Trophoblast cell (in vitro differentiated cells and primary cell): Measurements from ENCODE around the gene IGF1.
A peak's percentile ranks its signal among the peaks of the same experiment; 100 is the strongest.

ENCODE experiments used
- DNase-seq, 2 donors: peaks; one replicate each; pipeline ENCODE4 v3.0.0-alpha.2; 2016
- H2AFZ ChIP-seq: 2 replicates; pipeline ENCODE4 v1.6.1; 2013; ENCODE audit warnings: low read length, moderate library complexity, mild to moderate bottlenecking; ENCODE audit not compliant: insufficient read depth, poor library complexity
- H2AK5ac ChIP-seq: 2 replicates; pipeline ENCODE4 v1.6.1; 2013; ENCODE audit warnings: mild to moderate bottlenecking, low read length
- H2BK120ac ChIP-seq: 2 replicates; pipeline ENCODE4 v1.6.1; 2013; ENCODE audit warnings: low read length, mild to moderate bottlenecking, moderate library complexity; ENCODE audit not compliant: insufficient read depth, poor library complexity
- H2BK12ac ChIP-seq: 2 replicates; pipeline ENCODE4 v1.6.1; 2013; ENCODE audit warnings: mild to moderate bottlenecking, low read length, moderate library complexity
- H2BK5ac ChIP-seq: 2 replicates; pipeline ENCODE4 v1.6.1; 2013; ENCODE audit warnings: low read length, low read depth, moderate library complexity, mild to moderate bottlenecking; ENCODE audit not compliant: poor library complexity
- H3K14ac ChIP-seq: 2 replicates; pipeline ENCODE4 v1.6.1; 2013; ENCODE audit warnings: mild to moderate bottlenecking, low read length
- H3K18ac ChIP-seq: 2 replicates; pipeline ENCODE4 v1.6.1; 2013; ENCODE audit warnings: mild to moderate bottlenecking, low read length
- H3K23ac ChIP-seq: 2 replicates; pipeline ENCODE4 v1.6.1; 2013; ENCODE audit warnings: low read length
- H3K27ac ChIP-seq: 2 replicates; pipeline ENCODE4 v1.5.1; 2013; ENCODE audit warnings: low read depth, mild to moderate bottlenecking, inconsistent platforms, low read length, moderate library complexity
- H3K27me3 ChIP-seq: 2 replicates; pipeline ENCODE4 v1.6.1; 2013; ENCODE audit warnings: inconsistent platforms, mild to moderate bottlenecking, low read length, moderate library complexity; ENCODE audit not compliant: insufficient read depth
- H3K36me3 ChIP-seq, 2 experiments: 1 replicate in 1 of 2; 2 replicates in 1 of 2; pipeline ENCODE4 v1.6.1; 2013; ENCODE audit warnings: low read length in 2 of 2, mild to moderate bottlenecking in 2 of 2, moderate library complexity in 1 of 2; ENCODE audit not compliant: insufficient read depth in 2 of 2, control insufficient read depth in 1 of 2
- H3K4ac ChIP-seq: 2 replicates; pipeline ENCODE4 v1.6.1; 2013; ENCODE audit warnings: low read depth, mild to moderate bottlenecking, low read length, moderate library complexity
- H3K4me1 ChIP-seq, 2 experiments: 1 replicate in 1 of 2; 2 replicates in 1 of 2; pipeline ENCODE4 v1.6.1; 2013; ENCODE audit warnings: low read length in 2 of 2, mild to moderate bottlenecking in 2 of 2, moderate library complexity in 1 of 2; ENCODE audit not compliant: insufficient read depth in 2 of 2, control insufficient read depth in 1 of 2
- H3K4me2 ChIP-seq: 2 replicates; pipeline ENCODE4 v1.6.1; 2013; ENCODE audit warnings: inconsistent platforms, mild to moderate bottlenecking, low read length, moderate library complexity
- H3K4me3 ChIP-seq: 2 replicates; pipeline ENCODE4 v1.5.1; 2013; ENCODE audit warnings: mild to moderate bottlenecking, low read depth, low read length, inconsistent platforms
- H3K79me1 ChIP-seq: one replicate; pipeline ENCODE4 v1.6.1; 2013; ENCODE audit warnings: low read length
- H3K79me2 ChIP-seq: 2 replicates; pipeline ENCODE4 v1.6.1; 2013; ENCODE audit warnings: low read length, mild to moderate bottlenecking; ENCODE audit not compliant: control insufficient read depth, insufficient read depth, poor library complexity
- H3K9ac ChIP-seq: 2 replicates; pipeline ENCODE4 v1.6.1; 2013; ENCODE audit warnings: mild to moderate bottlenecking, low read length
- H3K9me3 ChIP-seq: 2 replicates; pipeline ENCODE4 v1.6.1; 2013; ENCODE audit warnings: low read depth, mild to moderate bottlenecking, control low read depth, inconsistent platforms, low read length; ENCODE audit not compliant: insufficient read depth
- H4K12ac ChIP-seq: 2 replicates; pipeline ENCODE4 v1.6.1; 2013; ENCODE audit warnings: low read depth, mild to moderate bottlenecking, low read length, moderate library complexity
- H4K8ac ChIP-seq: 2 replicates; pipeline ENCODE4 v1.6.1; 2013; ENCODE audit warnings: low read depth, mild to moderate bottlenecking, low read length, moderate library complexity
- H4K91ac ChIP-seq: one replicate; pipeline ENCODE4 v1.6.1; 2013; ENCODE audit warnings: low read depth, mild to moderate bottlenecking, low read length, moderate library complexity
- WGBS: extraction: QIAGEN DNeasy Blood & Tissue Kit; methylation state at CpG from one replicate; pipeline ENCODE4 v1.1.7; 2013; ENCODE audit warnings: missing lambda C conversion rate; ENCODE audit not compliant: insufficient read length, insufficient coverage; ENCODE audit errors: extremely low coverage; 5-methylcytosine and 5-hydroxymethylcytosine counted together

IGF1 gene

DNA sequence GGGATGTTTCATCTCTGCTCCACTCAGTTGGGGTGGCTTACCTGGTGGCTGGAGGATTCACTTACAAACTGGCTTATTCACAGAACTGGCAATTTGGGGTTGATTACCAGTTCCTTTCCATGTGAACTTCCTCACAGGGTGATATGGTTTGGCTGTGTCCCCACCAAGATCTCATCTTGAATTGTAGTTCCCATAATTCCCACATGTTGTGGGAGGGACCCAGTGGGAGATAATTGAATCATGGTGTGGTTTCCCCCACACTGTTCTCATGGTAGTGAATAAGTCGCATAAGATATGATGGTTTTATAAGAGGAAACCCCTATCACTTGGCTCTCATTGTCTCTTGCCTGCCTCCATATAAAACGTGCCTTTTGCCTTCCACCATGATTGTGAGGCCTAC lies 26.9 kb upstream of the IGF1 start:
- Histone ChIP-seq H3K18ac (no peak overlapping the region), H3K36me3 (no peaks in the 10 kb centered on the region), H3K4me3 (no peak overlapping the region), H2AFZ (no peak overlapping the region), H2BK5ac (no peak overlapping the region), H2BK12ac (no peak overlapping the region), H3K79me1 (no peaks in the 10 kb centered on the region), H3K9me3 (no peaks in the 10 kb centered on the region), H3K4me2 (no peak overlapping the region), H2BK120ac (no peak overlapping the region), H3K9ac (no peak overlapping the region), H2AK5ac (no peak overlapping the region), H4K8ac (no peak overlapping the region), H3K4me1 (no peaks in the 10 kb centered on the region), H3K4ac (no peak overlapping the region), H3K27me3 (no peaks in the 10 kb centered on the region), H3K23ac (no peak overlapping the region), H3K27ac (no peak overlapping the region), H4K12ac (no peak overlapping the region), H3K14ac (no peak overlapping the region), H3K79me2 (no peaks in the 10 kb centered on the region), H4K91ac (no peak overlapping the region)
- no CpG with 5 or more reads among the region's 2 CpGs for WGBS
- no peak for DNase-seq

DNA sequence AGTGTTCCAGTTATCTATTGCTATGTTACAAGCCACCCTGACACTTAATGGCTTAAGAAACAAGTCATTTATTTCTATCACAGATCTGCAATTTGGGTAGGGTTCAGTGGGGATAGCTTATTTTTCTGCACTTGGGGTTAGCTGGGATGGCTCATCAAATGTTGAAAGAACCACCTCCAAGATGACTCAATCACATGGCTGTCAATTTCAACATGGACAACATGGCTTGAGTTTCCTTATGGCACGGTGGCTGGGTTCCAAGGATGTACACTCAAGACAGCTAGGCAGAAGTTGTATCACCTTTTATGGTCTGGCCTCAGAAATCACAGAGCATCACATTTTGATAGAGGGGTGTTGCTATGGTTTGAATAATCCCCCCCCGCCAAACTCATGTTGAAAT lies 24.5 kb upstream of the IGF1 start:
- H3K27ac ChIP-seq, result no peak overlapping the region
- no CpG with 5 or more reads among the region's 2 CpGs for WGBS

DNA sequence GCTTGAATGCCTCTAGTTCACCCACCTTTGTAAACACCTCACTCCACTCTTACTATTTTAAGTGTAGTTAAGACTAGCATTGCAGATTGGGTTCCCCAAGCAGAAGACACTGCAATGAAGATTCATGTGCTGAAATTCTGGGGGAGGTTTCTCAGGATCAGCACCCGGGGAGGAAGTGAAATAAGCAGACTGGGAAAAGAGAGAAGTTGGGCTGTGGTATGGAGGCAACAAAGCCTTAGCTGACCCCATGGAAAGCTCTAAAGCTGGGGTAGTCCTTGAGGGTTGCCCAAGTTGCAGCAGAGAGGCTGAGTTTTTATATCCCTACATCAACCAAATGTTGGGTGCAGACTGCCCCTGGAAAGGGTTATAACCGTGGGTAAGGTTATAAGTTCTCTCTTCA lies 23.9 kb upstream of the IGF1 start:
- no peak overlapping the region for H2AFZ ChIP-seq
- no peak overlapping the region for H3K4ac ChIP-seq
- no peak overlapping the region for H4K8ac ChIP-seq
- H3K36me3 ChIP-seq, result no peaks in the 10 kb centered on the region
- no peak overlapping the region for H4K12ac ChIP-seq
- no peaks in the 10 kb centered on the region for H3K27me3 ChIP-seq
- H3K23ac ChIP-seq, result no peak overlapping the region
- H2AK5ac ChIP-seq, result no peak overlapping the region
- no peak overlapping the region for H4K91ac ChIP-seq
- H3K4me2 ChIP-seq, result no peak overlapping the region
- H3K14ac ChIP-seq, result no peak overlapping the region
- H3K79me1 ChIP-seq, result no peaks in the 10 kb centered on the region
- H2BK120ac ChIP-seq, result peak overlapping the region; percentile 22
- no peak overlapping the region for H3K18ac ChIP-seq
- no peaks in the 10 kb centered on the region for H3K4me1 ChIP-seq
- no peaks in the 10 kb centered on the region for H3K9me3 ChIP-seq
- H3K27ac ChIP-seq, result no peak overlapping the region
- no peak for DNase-seq
- WGBS, result no CpG with 5 or more reads among the region's 2 CpGs
- no peak overlapping the region for H3K4me3 ChIP-seq
- H3K9ac ChIP-seq, result no peak overlapping the region
- H2BK5ac ChIP-seq, result no peak overlapping the region
- no peak overlapping the region for H2BK12ac ChIP-seq
- H3K79me2 ChIP-seq, result no peaks in the 10 kb centered on the region

More for the DNA sequence above, 24.5 kb upstream of the IGF1 start:
- no peak overlapping the region for H4K8ac ChIP-seq
- no peak overlapping the region for H2BK120ac ChIP-seq
- no peak overlapping the region for H4K12ac ChIP-seq
- H2AFZ ChIP-seq, result no peak overlapping the region
- H4K91ac ChIP-seq, result no peak overlapping the region
- H3K4me1 ChIP-seq, result no peaks in the 10 kb centered on the region
- H3K36me3 ChIP-seq, result no peaks in the 10 kb centered on the region
- no peaks in the 10 kb centered on the region for H3K79me2 ChIP-seq
- no peak overlapping the region for H3K9ac ChIP-seq
- no peak overlapping the region for H2BK12ac ChIP-seq
- no peak overlapping the region for H2AK5ac ChIP-seq
- H3K27me3 ChIP-seq, result no peaks in the 10 kb centered on the region
- H3K14ac ChIP-seq, result no peak overlapping the region
- H3K23ac ChIP-seq, result no peak overlapping the region
- no peak overlapping the region for H2BK5ac ChIP-seq
- no peak overlapping the region for H3K4ac ChIP-seq
- DNase-seq, result no peak
- H3K4me3 ChIP-seq, result no peak overlapping the region
- no peaks in the 10 kb centered on the region for H3K9me3 ChIP-seq
- no peak overlapping the region for H3K18ac ChIP-seq
- H3K4me2 ChIP-seq, result no peak overlapping the region
- no peaks in the 10 kb centered on the region for H3K79me1 ChIP-seq

DNA sequence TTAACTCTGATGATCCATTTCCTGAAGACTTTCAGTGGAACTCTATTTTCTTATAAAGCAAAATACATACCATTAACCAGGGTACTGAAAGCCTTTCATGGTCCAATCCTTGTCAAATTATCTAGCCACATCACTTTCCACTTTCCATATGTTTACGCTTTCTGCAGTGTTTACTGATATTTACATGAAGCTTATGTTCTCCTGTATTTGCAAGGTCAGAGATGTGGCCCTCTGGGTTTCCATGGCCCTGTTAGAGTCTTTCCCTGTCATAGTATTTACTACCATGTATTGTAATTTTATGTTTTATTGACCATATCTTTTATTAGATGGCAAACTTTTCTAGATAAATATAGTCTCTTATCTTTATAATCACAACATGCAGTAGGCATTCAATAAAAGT lies 23.5 kb upstream of the IGF1 start:
- H3K4ac ChIP-seq, result no peak overlapping the region
- no peak overlapping the region for H3K9ac ChIP-seq
- no peaks in the 10 kb centered on the region for H3K79me1 ChIP-seq
- H3K4me2 ChIP-seq, result no peak overlapping the region
- H3K4me1 ChIP-seq, result no peaks in the 10 kb centered on the region
- no peak overlapping the region for H4K91ac ChIP-seq
- H3K27ac ChIP-seq, result no peak overlapping the region
- no peak for DNase-seq
- H3K18ac ChIP-seq, result no peak overlapping the region
- no CpG with 5 or more reads among the region's 1 CpG for WGBS
- H3K36me3 ChIP-seq, result no peaks in the 10 kb centered on the region
- H3K27me3 ChIP-seq, result no peaks in the 10 kb centered on the region
- no peak overlapping the region for H2AFZ ChIP-seq
- H4K12ac ChIP-seq, result no peak overlapping the region
- no peak overlapping the region for H3K14ac ChIP-seq
- no peak overlapping the region for H3K4me3 ChIP-seq
- no peaks in the 10 kb centered on the region for H3K9me3 ChIP-seq
- no peak overlapping the region for H2BK12ac ChIP-seq
- no peak overlapping the region for H3K23ac ChIP-seq
- no peak overlapping the region for H4K8ac ChIP-seq
- H3K79me2 ChIP-seq, result no peaks in the 10 kb centered on the region
- H2BK120ac ChIP-seq, result no peak overlapping the region
- H2BK5ac ChIP-seq, result no peak overlapping the region
- no peak overlapping the region for H2AK5ac ChIP-seq
